DND-41 (cell line): ENCODE data around the gene PERM1.

Source experiments
- ATAC-seq: fragments of 200-7000 bp; cut with Tn5 transposase; 3 replicates; pipeline ENCODE4 v1.9.1; 2021; ENCODE audit warnings: low read depth; ENCODE audit not compliant: insufficient read depth
- DNase-seq: peaks from one replicate; pipeline ENCODE4 v3.0.0-alpha.2; 2020
- H2AFZ ChIP-seq: 2 replicates; pipeline ENCODE4 v1.6.0; 2012; ENCODE audit warnings: low read depth, low read length
- H3K27ac ChIP-seq: 2 replicates; pipeline ENCODE4 v1.5.1; 2012; ENCODE audit warnings: low read length, inconsistent platforms
- H3K27me3 ChIP-seq: fragments of 200-600 bp; sonication (generic); 2 replicates; pipeline ENCODE4 v1.6.0; 2012; ENCODE audit warnings: low read length, mild to moderate bottlenecking, inconsistent platforms; ENCODE audit not compliant: insufficient read depth, poor library complexity
- H3K36me3 ChIP-seq: 2 replicates; pipeline ENCODE4 v1.5.1; 2012; ENCODE audit warnings: low read length, inconsistent platforms; ENCODE audit not compliant: insufficient read depth
- H3K4me1 ChIP-seq: 2 replicates; pipeline ENCODE4 v1.5.1; 2012; ENCODE audit warnings: mild to moderate bottlenecking, low read length; ENCODE audit not compliant: insufficient read depth
- H3K4me2 ChIP-seq: 2 replicates; pipeline ENCODE4 v1.6.0; 2012; ENCODE audit warnings: mild to moderate bottlenecking, moderate library complexity, low read length, inconsistent platforms; ENCODE audit not compliant: insufficient read depth
- H3K4me3 ChIP-seq, 2 experiments: fragments of 200-600 bp in 1 of 2; shearing (Covaris generic) in 1 of 2; 2 replicates each; pipeline ENCODE4 v1.5.1; 2012 to 2016; ENCODE audit warnings: inconsistent platforms in 2 of 2, low read length in 2 of 2, mild to moderate bottlenecking in 2 of 2, low read depth in 1 of 2, moderate library complexity in 1 of 2
- H3K79me2 ChIP-seq: 2 replicates; pipeline ENCODE4 v1.6.0; 2012; ENCODE audit warnings: low read length, inconsistent platforms; ENCODE audit not compliant: insufficient read depth
- H3K9ac ChIP-seq: 2 replicates; pipeline ENCODE4 v1.6.0; 2012; ENCODE audit warnings: low read depth, mild to moderate bottlenecking, inconsistent platforms, low read length, moderate library complexity
- H3K9me3 ChIP-seq: 2 replicates; pipeline ENCODE4 v1.5.1; 2012; ENCODE audit warnings: low read length, moderate library complexity, mild to moderate bottlenecking, inconsistent platforms; ENCODE audit not compliant: insufficient read depth, severe bottlenecking
- H4K20me1 ChIP-seq: 2 replicates; pipeline ENCODE4 v1.6.0; 2012; ENCODE audit warnings: low read length; ENCODE audit not compliant: insufficient read depth
- CTCF ChIP-seq: IDR thresholded peaks from 2 replicates; pipeline ENCODE4 v1.5.1; 2012; ENCODE audit warnings: borderline replicate concordance, low read length, moderate library complexity, mild to moderate bottlenecking; ENCODE audit not compliant: poor library complexity, severe bottlenecking; ENCODE audit errors: extremely low read depth
- EZH2 ChIP-seq: IDR thresholded peaks from 3 replicates; pipeline ENCODE4 v1.6.1; 2012; ENCODE audit warnings: borderline replicate concordance, low read depth, mild to moderate bottlenecking, moderate library complexity, low read length, inconsistent platforms; ENCODE audit not compliant: severe bottlenecking

PERM1 gene

GRCh38 chr1:980602-981395 lies 1.1 kb downstream of the PERM1 start:
- no peaks in the 10 kb centered on the region for H3K9me3 ChIP-seq
- no peaks in the 10 kb centered on the region for H3K36me3 ChIP-seq
- H3K27me3 ChIP-seq, result peaks cover 4% of the 10 kb centered on the region
- ATAC-seq, result no peak
- no peak for TF ChIP-seq CTCF
- no peak for TF ChIP-seq EZH2
- no peak for DNase-seq
- H3K79me2 ChIP-seq, result no peaks in the 10 kb centered on the region
- no peak overlapping the region for H3K4me2 ChIP-seq
- no peak overlapping the region for H3K27ac ChIP-seq
- no peak overlapping the region for H3K4me3 ChIP-seq
- no peak overlapping the region for H3K9ac ChIP-seq
- H4K20me1 ChIP-seq, result peaks cover 12% of the 10 kb centered on the region
- peaks cover 9% of the 10 kb centered on the region for H3K4me1 ChIP-seq
- no peak overlapping the region for H2AFZ ChIP-seq

- no peak overlapping the region for H3K4me3 ChIP-seq
- H3K9me3 ChIP-seq, result no peaks in the 10 kb centered on the region
- H3K4me2 ChIP-seq, result no peak overlapping the region
- H4K20me1 ChIP-seq, result peaks cover 12% of the 10 kb centered on the region
- no peaks in the 10 kb centered on the region for H3K36me3 ChIP-seq
- H3K27me3 ChIP-seq, result peaks cover 8% of the 10 kb centered on the region
- DNase-seq (no peak), ATAC-seq (no peak)
- H3K27ac ChIP-seq, result no peak overlapping the region
- peaks cover 16% of the 10 kb centered on the region for H3K4me1 ChIP-seq
- H3K79me2 ChIP-seq, result no peaks in the 10 kb centered on the region
- TF ChIP-seq CTCF, result no peak
- TF ChIP-seq EZH2, result no peak
- no peak overlapping the region for H2AFZ ChIP-seq
- H3K9ac ChIP-seq, result no peak overlapping the region
These were observed 1.7 kb downstream of the PERM1 start for GRCh38 chr1:980137-980571.

- peaks cover 12% of the 10 kb centered on the region for H4K20me1 ChIP-seq
- TF ChIP-seq CTCF (no peak), EZH2 (no peak)
- DNase-seq (no peak), ATAC-seq (no peak)
- peaks cover 9% of the 10 kb centered on the region for H3K27me3 ChIP-seq
- H3K9me3 ChIP-seq, result no peaks in the 10 kb centered on the region
- no peak overlapping the region for H3K9ac ChIP-seq
- no peaks in the 10 kb centered on the region for H3K79me2 ChIP-seq
- H3K4me3 ChIP-seq, result no peak overlapping the region
- H2AFZ ChIP-seq, result no peak overlapping the region
- no peaks in the 10 kb centered on the region for H3K36me3 ChIP-seq
- H3K4me1 ChIP-seq, result peaks cover 17% of the 10 kb centered on the region
- H3K27ac ChIP-seq, result no peak overlapping the region
- no peak overlapping the region for H3K4me2 ChIP-seq
These were observed 2.2 kb downstream of the PERM1 start for GRCh38 chr1:979744-980072.
